Frontal cortex (tissue), 4 donors: ENCODE results near the gene SLC25A26. TPM values are rescaled to one million over a fixed set of nuclear protein-coding genes. Genes with fewer than 3 reads are reported as not detected.
"Not testable (repeated sequence)": the region's sequence is repeated elsewhere in the genome, so short reads cannot be mapped to it uniquely, and the experiment has no call there.

Experiments used
- DNase-seq, 2 donors: peaks; one replicate each; pipeline ENCODE4 v3.0.0; 2012; ENCODE audit warnings: low spot score in 2 of 2
- FAIRE-seq: peaks from 2 replicates; lab custom pipeline; 2012; peaks lifted over from hg19 to GRCh38; lab: Jason Lieb, UNC
- total RNA-seq: library from RNA; depleted of rRNA; stranded (reverse); fragments of >200 nt; gene quantifications from one replicate; pipeline ENCODE4 v1.2.3, GENCODE V29; 2014
- donor health status: control.
- donor health status: control.
- donor health status: control.

The SLC25A26 gene
- total RNA-seq, 1 donor from 2014 or later: 22.0 TPM

- FAIRE-seq, DNase-seq: not testable (repeated sequence)
Observed at GRCh38 chr3:66306086-66306485, 85.3 kb downstream of the SLC25A26 start.

- FAIRE-seq, DNase-seq: not testable (repeated sequence)
Observed at GRCh38 chr3:66306991-66307390, 86.2 kb downstream of the SLC25A26 start.

- no peak for DNase-seq
- no peak for FAIRE-seq
Observed at GRCh38 chr3:66312039-66312438, 91.2 kb downstream of the SLC25A26 start.

GRCh38 chr3:66314455-66314854, 93.7 kb downstream of the SLC25A26 start:
- FAIRE-seq: no peak
- no peak for DNase-seq

GRCh38 chr3:66317750-66318376, 97.1 kb downstream of the SLC25A26 start:
- DNase-seq (no peak), FAIRE-seq (no peak)

GRCh38 chr3:66320390-66320789, 99.6 kb downstream of the SLC25A26 start:
- FAIRE-seq (no peak), DNase-seq (no peak)

- FAIRE-seq: no peak
- no peak for DNase-seq
Observed at GRCh38 chr3:66322436-66322835, 101.6 kb downstream of the SLC25A26 start.

- no peak for FAIRE-seq
- DNase-seq: no peak
Observed at GRCh38 chr3:66326340-66326739, 105.5 kb downstream of the SLC25A26 start.

GRCh38 chr3:66335671-66336070, 114.9 kb downstream of the SLC25A26 start:
- DNase-seq (no peak), FAIRE-seq (no peak)

GRCh38 chr3:66336333-66336766, 115.5 kb downstream of the SLC25A26 start:
- FAIRE-seq (no peak), DNase-seq (no peak)

GRCh38 chr3:66338927-66339326, 118.1 kb downstream of the SLC25A26 start:
- DNase-seq (no peak), FAIRE-seq (no peak)

GRCh38 chr3:66342717-66343356, 122.0 kb downstream of the SLC25A26 start:
- FAIRE-seq (no peak), DNase-seq (no peak)

GRCh38 chr3:66344391-66344811, 123.6 kb downstream of the SLC25A26 start:
- DNase-seq (no peak), FAIRE-seq (no peak)

- no peak for FAIRE-seq
- DNase-seq: no peak
Observed at GRCh38 chr3:66344848-66345578, 124.2 kb downstream of the SLC25A26 start.

- peak; percentile 93 for FAIRE-seq
- DNase-seq: peak; percentile 13 to 48
Observed at GRCh38 chr3:66348704-66349103, 127.9 kb downstream of the SLC25A26 start.

GRCh38 chr3:66350601-66351000, 129.8 kb downstream of the SLC25A26 start:
- no peak for DNase-seq
- FAIRE-seq: no peak

GRCh38 chr3:66353039-66353438, 132.2 kb downstream of the SLC25A26 start:
- DNase-seq: no peak
- no peak for FAIRE-seq

- DNase-seq (no peak), FAIRE-seq (no peak)
Observed at GRCh38 chr3:66353530-66353929, 132.7 kb downstream of the SLC25A26 start.

- no peak for FAIRE-seq
- DNase-seq: no peak
Observed at GRCh38 chr3:66354001-66354400, 133.2 kb downstream of the SLC25A26 start.

GRCh38 chr3:66355394-66355793, 134.6 kb downstream of the SLC25A26 start:
- no peak for DNase-seq
- no peak for FAIRE-seq

- no peak for DNase-seq
- FAIRE-seq: no peak
Observed at GRCh38 chr3:66355997-66356396, 135.2 kb downstream of the SLC25A26 start.
